Ascending aorta (tissue), 2 donors: ENCODE measurements around the gene CIAO2B. TPM values are rescaled to one million over a fixed set of nuclear protein-coding genes. Genes with fewer than 3 reads are reported as not detected.
"Not testable (repeated sequence)": the region's sequence is repeated elsewhere in the genome, so short reads cannot be mapped to it uniquely, and the experiment has no call there.

Experiments
- DNase-seq, 2 donors: peaks; one replicate each; pipeline ENCODE4 v3.0.0-alpha.2; 2019; ENCODE audit warnings: low spot score in 2 of 2
- H3K27ac ChIP-seq, 2 donors: fragments of 200-600 bp; sonication (generic); one replicate each; pipeline ENCODE4 v1.5.1; 2016 to 2017; ENCODE audit warnings: mild to moderate bottlenecking in 1 of 2
- H3K27me3 ChIP-seq: fragments of 200-600 bp; sonication (generic); one replicate; pipeline ENCODE4 v1.5.1; 2017
- H3K36me3 ChIP-seq, 2 donors: fragments of 200-600 bp; sonication (generic); one replicate each; pipeline ENCODE4 v1.5.1; 2016
- H3K4me1 ChIP-seq, 2 donors: fragments of 200-600 bp; sonication (generic); one replicate each; pipeline ENCODE4 v1.5.1; 2016 to 2017; ENCODE audit warnings: mild to moderate bottlenecking in 1 of 2
- H3K4me3 ChIP-seq, 2 donors: fragments of 200-600 bp; sonication (generic); one replicate each; pipeline ENCODE4 v1.5.1; 2016 to 2017; ENCODE audit warnings: mild to moderate bottlenecking in 1 of 2
- H3K9me3 ChIP-seq, 2 donors: fragments of 200-600 bp; sonication (generic); one replicate each; pipeline ENCODE4 v1.5.1; 2016
- intact Hi-C: fragments of 100-400 bp; cut with DNase I; formaldehyde crosslinking; loops from one replicate; pipeline ENCODE4 v1.15.1; 2023
- total RNA-seq: library from RNA; depleted of rRNA; stranded (reverse); fragments of >200 nt; gene quantifications from one replicate; pipeline ENCODE4 v1.1.0, GENCODE V29; 2016
- TF ChIP-seq, protein P1 (sequence below), 3 experiments: fragments of 200-600 bp in 2 of 3; fragments of 450-650 bp in 1 of 3; sonication (generic) in 2 of 3; IDR thresholded peaks; one replicate each; pipeline ENCODE4 v1.5.1; 2016 to 2019; ENCODE audit warnings: antibody characterized with exemption in 3 of 3, mild to moderate bottlenecking in 1 of 3, moderate library complexity in 1 of 3

The CIAO2B gene
- total RNA-seq, 1 donor from 2014 or later: 255 TPM

GRCh38 chr16:66975302-66975893 is 41.2 kb upstream of the CIAO2B start:
- H3K4me1 ChIP-seq: peaks cover 0 to 7% of the 10 kb centered on the region in 2 donors
- H3K27ac ChIP-seq: no peak overlapping the region
- H3K4me3 ChIP-seq: no peak overlapping the region
- H3K9me3 ChIP-seq: no peaks in the 10 kb centered on the region
- TF ChIP-seq, protein P1, sequence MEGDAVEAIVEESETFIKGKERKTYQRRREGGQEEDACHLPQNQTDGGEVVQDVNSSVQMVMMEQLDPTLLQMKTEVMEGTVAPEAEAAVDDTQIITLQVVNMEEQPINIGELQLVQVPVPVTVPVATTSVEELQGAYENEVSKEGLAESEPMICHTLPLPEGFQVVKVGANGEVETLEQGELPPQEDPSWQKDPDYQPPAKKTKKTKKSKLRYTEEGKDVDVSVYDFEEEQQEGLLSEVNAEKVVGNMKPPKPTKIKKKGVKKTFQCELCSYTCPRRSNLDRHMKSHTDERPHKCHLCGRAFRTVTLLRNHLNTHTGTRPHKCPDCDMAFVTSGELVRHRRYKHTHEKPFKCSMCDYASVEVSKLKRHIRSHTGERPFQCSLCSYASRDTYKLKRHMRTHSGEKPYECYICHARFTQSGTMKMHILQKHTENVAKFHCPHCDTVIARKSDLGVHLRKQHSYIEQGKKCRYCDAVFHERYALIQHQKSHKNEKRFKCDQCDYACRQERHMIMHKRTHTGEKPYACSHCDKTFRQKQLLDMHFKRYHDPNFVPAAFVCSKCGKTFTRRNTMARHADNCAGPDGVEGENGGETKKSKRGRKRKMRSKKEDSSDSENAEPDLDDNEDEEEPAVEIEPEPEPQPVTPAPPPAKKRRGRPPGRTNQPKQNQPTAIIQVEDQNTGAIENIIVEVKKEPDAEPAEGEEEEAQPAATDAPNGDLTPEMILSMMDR (IDR thresholded peaks at IDR 0.05): no peak
- no peak for DNase-seq
- no peaks in the 10 kb centered on the region for H3K27me3 ChIP-seq
- H3K36me3 ChIP-seq: no peaks in the 10 kb centered on the region
- intact Hi-C loops: loop anchor here (5.0 kb wide), 1 partner anchor 132 kb away; the partner anchor contains the start of gene PHAF1

- H3K4me3 ChIP-seq, DNase-seq, H3K27me3 ChIP-seq, H3K27ac ChIP-seq, H3K36me3 ChIP-seq, H3K9me3 ChIP-seq, H3K4me1 ChIP-seq: not testable (repeated sequence)
- intact Hi-C loops: loop anchor here (5.0 kb wide), 1 partner anchor 132 kb away; the partner anchor contains the start of gene PHAF1
Measured at GRCh38 chr16:66974932-66975246, 40.7 kb upstream of the CIAO2B start.

GRCh38 chr16:66974156-66974931 is 40.1 kb upstream of the CIAO2B start:
- intact Hi-C loops, H3K4me3 ChIP-seq, H3K9me3 ChIP-seq, DNase-seq, H3K27ac ChIP-seq, H3K4me1 ChIP-seq, H3K27me3 ChIP-seq, H3K36me3 ChIP-seq: not testable (repeated sequence)

- TF ChIP-seq, protein P1 (IDR thresholded peaks at IDR 0.05): no peak
- Histone ChIP-seq H3K4me1 (peaks cover 0 to 3% of the 10 kb centered on the region in 2 donors), H3K9me3 (no peaks in the 10 kb centered on the region), H3K36me3 (no peaks in the 10 kb centered on the region), H3K4me3 (no peak overlapping the region), H3K27me3 (no peaks in the 10 kb centered on the region), H3K27ac (no peak overlapping the region)
- DNase-seq: no peak
- intact Hi-C loops: no loop called here
Measured at GRCh38 chr16:66973716-66974115, 39.5 kb upstream of the CIAO2B start.

DNA sequence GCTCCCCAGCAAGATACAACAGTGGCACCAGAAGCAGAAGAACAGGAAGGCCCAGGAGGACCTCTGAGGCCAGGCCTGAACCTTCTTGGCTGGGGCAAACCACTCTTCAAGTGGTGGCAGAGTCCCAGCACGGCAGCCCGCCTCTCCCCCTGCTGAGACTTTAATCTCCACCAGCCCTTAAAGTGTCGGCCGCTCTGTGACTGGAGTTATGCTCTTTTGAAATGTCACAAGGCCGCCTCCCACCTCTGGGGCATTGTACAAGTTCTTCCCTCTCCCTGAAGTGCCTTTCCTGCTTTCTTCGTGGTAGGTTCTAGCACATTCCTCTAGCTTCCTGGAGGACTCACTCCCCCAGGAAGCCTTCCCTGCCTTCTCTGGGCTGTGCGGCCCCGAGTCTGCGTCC is 38.8 kb upstream of the CIAO2B start:
- no peaks in the 10 kb centered on the region for H3K9me3 ChIP-seq
- no peaks in the 10 kb centered on the region for H3K27me3 ChIP-seq
- TF ChIP-seq, protein P1 (IDR thresholded peaks at IDR 0.05): no peak
- no peak overlapping the region for H3K4me3 ChIP-seq
- intact Hi-C loops: no loop called here
- H3K4me1 ChIP-seq: no peaks in the 10 kb centered on the region
- H3K36me3 ChIP-seq: no peaks in the 10 kb centered on the region
- H3K27ac ChIP-seq: no peak overlapping the region
- no peak for DNase-seq

GRCh38 chr16:66970775-66971720 is 36.8 kb upstream of the CIAO2B start:
- no peaks in the 10 kb centered on the region for H3K27me3 ChIP-seq
- intact Hi-C loops: no loop called here
- no peaks in the 10 kb centered on the region for H3K36me3 ChIP-seq
- H3K9me3 ChIP-seq: no peaks in the 10 kb centered on the region
- H3K4me3 ChIP-seq: no peak overlapping the region
- TF ChIP-seq, protein P1 (IDR thresholded peaks at IDR 0.05): no peak
- no peaks in the 10 kb centered on the region for H3K4me1 ChIP-seq
- DNase-seq: no peak
- H3K27ac ChIP-seq: no peak overlapping the region
